SH-SY5Y (cell line): Measurements from ENCODE around the gene SF3A2.

Experiments used
- GATA2 ChIP-seq: IDR thresholded peaks from 2 replicates; pipeline ENCODE4 v1.6.1; 2011; ENCODE audit warnings: mild to moderate bottlenecking, low read depth, low read length
- GATA3 ChIP-seq: IDR thresholded peaks from 2 replicates; pipeline ENCODE4 v1.6.1; 2011; ENCODE audit warnings: low read depth, mild to moderate bottlenecking, low read length, moderate library complexity

GRCh38 chr19:2246014-2246620 lies 9.5 kb downstream of the SF3A2 start:
- TF ChIP-seq GATA3 (no peak), GATA2 (no peak)
